Measurements from ENCODE around the gene SMOC1. TPM values are rescaled to one million over a fixed set of nuclear protein-coding genes. Genes with fewer than 3 reads are reported as not detected.

Gene SMOC1
- total RNA-seq, 2 donors from 2014 or later = not detected

GRCh38 chr14:69945347-69945746, 66.1 kb downstream of the SMOC1 start:
- peaks cover 4 to 27% of the 10 kb centered on the region in 2 donors for H3K9me3 Mint-ChIP-seq
- H3K27ac Mint-ChIP-seq = no peak overlapping the region

GRCh38 chr14:69945912-69946311, 66.7 kb downstream of the SMOC1 start:
- Mint-ChIP-seq H3K27ac (no peak overlapping the region), H3K36me3 (peaks cover 8 to 9% of the 10 kb centered on the region in 2 donors), H3K9me3 (peaks cover 4 to 27% of the 10 kb centered on the region in 2 donors)
- ATAC-seq (no peak), DNase-seq (ENCODE audit: low spot score in 2 of 2) (no peak)

More at GRCh38 chr14:69945347-69945746, 66.1 kb downstream of the SMOC1 start:
- ATAC-seq = no peak
- no peak for DNase-seq (ENCODE audit: low spot score in 2 of 2)
- H3K36me3 Mint-ChIP-seq = peaks cover 8 to 9% of the 10 kb centered on the region in 2 donors

- DNase-seq (ENCODE audit: low spot score in 2 of 2) = no peak
- H3K9me3 Mint-ChIP-seq = peaks cover 4 to 27% of the 10 kb centered on the region in 2 donors
- no peak for ATAC-seq
- H3K36me3 Mint-ChIP-seq = peaks cover 8 to 9% of the 10 kb centered on the region in 2 donors
- H3K27ac Mint-ChIP-seq = no peak overlapping the region
Observed at GRCh38 chr14:69948351-69948750, 69.1 kb downstream of the SMOC1 start.

- DNase-seq (ENCODE audit: low spot score in 2 of 2) = no peak
- Mint-ChIP-seq H3K9me3 (peaks cover 4 to 17% of the 10 kb centered on the region in 2 donors), H3K36me3 (no peaks in the 10 kb centered on the region), H3K27ac (no peak overlapping the region)
- no peak for ATAC-seq
Observed at GRCh38 chr14:69951263-69951662, 72.0 kb downstream of the SMOC1 start.

- Mint-ChIP-seq H3K36me3 (no peaks in the 10 kb centered on the region), H3K9me3 (peaks cover 3 to 16% of the 10 kb centered on the region in 2 donors), H3K27ac (no peak overlapping the region)
- DNase-seq (ENCODE audit: low spot score in 2 of 2) = no peak
- ATAC-seq = no peak
Observed at GRCh38 chr14:69951935-69952334, 72.7 kb downstream of the SMOC1 start.

GRCh38 chr14:69953266-69953915, 74.2 kb downstream of the SMOC1 start:
- Mint-ChIP-seq H3K36me3 (no peaks in the 10 kb centered on the region), H3K27ac (no peak overlapping the region), H3K9me3 (peaks cover 0 to 4% of the 10 kb centered on the region in 2 donors)
- DNase-seq (ENCODE audit: low spot score in 2 of 2) (no peak), ATAC-seq (no peak)

- Mint-ChIP-seq H3K27ac (no peak overlapping the region), H3K9me3 (no peaks in the 10 kb centered on the region), H3K36me3 (no peaks in the 10 kb centered on the region)
- ATAC-seq (no peak), DNase-seq (ENCODE audit: low spot score in 2 of 2) (no peak)
Observed at GRCh38 chr14:69955855-69956845, 76.9 kb downstream of the SMOC1 start.

- H3K9me3 Mint-ChIP-seq = no peaks in the 10 kb centered on the region
- no peak for DNase-seq (ENCODE audit: low spot score in 2 of 2)
- no peak overlapping the region for H3K27ac Mint-ChIP-seq
- no peak for ATAC-seq
- no peaks in the 10 kb centered on the region for H3K36me3 Mint-ChIP-seq
Observed at GRCh38 chr14:69956970-69957369, 77.8 kb downstream of the SMOC1 start.

GRCh38 chr14:69957986-69958385, 78.8 kb downstream of the SMOC1 start:
- Mint-ChIP-seq H3K9me3 (no peaks in the 10 kb centered on the region), H3K27ac (no peak overlapping the region), H3K36me3 (no peaks in the 10 kb centered on the region)
- DNase-seq (ENCODE audit: low spot score in 2 of 2) = no peak
- ATAC-seq = no peak

GRCh38 chr14:69959136-69959535, 79.9 kb downstream of the SMOC1 start:
- no peak for DNase-seq (ENCODE audit: low spot score in 2 of 2)
- Mint-ChIP-seq H3K27ac (no peak overlapping the region), H3K9me3 (no peaks in the 10 kb centered on the region), H3K36me3 (no peaks in the 10 kb centered on the region)
- no peak for ATAC-seq

- Mint-ChIP-seq H3K27ac (no peak overlapping the region), H3K9me3 (no peaks in the 10 kb centered on the region), H3K36me3 (no peaks in the 10 kb centered on the region)
- no peak for ATAC-seq
- DNase-seq (ENCODE audit: low spot score in 2 of 2) = no peak
Observed at GRCh38 chr14:69960296-69960695, 81.1 kb downstream of the SMOC1 start.

GRCh38 chr14:69963966-69964365, 84.8 kb downstream of the SMOC1 start:
- no peak for DNase-seq (ENCODE audit: low spot score in 2 of 2)
- ATAC-seq = no peak
- Mint-ChIP-seq H3K9me3 (no peaks in the 10 kb centered on the region), H3K36me3 (no peaks in the 10 kb centered on the region), H3K27ac (no peak overlapping the region)

- H3K27ac Mint-ChIP-seq = no peak overlapping the region
- H3K9me3 Mint-ChIP-seq = no peaks in the 10 kb centered on the region
- H3K36me3 Mint-ChIP-seq = no peaks in the 10 kb centered on the region
- no peak for DNase-seq (ENCODE audit: low spot score in 2 of 2)
- no peak for ATAC-seq
Observed at GRCh38 chr14:69964841-69965240, 85.6 kb downstream of the SMOC1 start.

- Mint-ChIP-seq H3K27ac (no peak overlapping the region), H3K36me3 (no peaks in the 10 kb centered on the region), H3K9me3 (no peaks in the 10 kb centered on the region)
- DNase-seq (ENCODE audit: low spot score in 2 of 2) = no peak
- ATAC-seq = no peak
Observed at GRCh38 chr14:69968132-69968531, 88.9 kb downstream of the SMOC1 start.

GRCh38 chr14:69968681-69969080, 89.5 kb downstream of the SMOC1 start:
- H3K36me3 Mint-ChIP-seq = no peaks in the 10 kb centered on the region
- ATAC-seq (no peak), DNase-seq (ENCODE audit: low spot score in 2 of 2) (no peak)
- H3K9me3 Mint-ChIP-seq = no peaks in the 10 kb centered on the region
- no peak overlapping the region for H3K27ac Mint-ChIP-seq

- H3K9me3 Mint-ChIP-seq = no peaks in the 10 kb centered on the region
- H3K36me3 Mint-ChIP-seq = no peaks in the 10 kb centered on the region
- DNase-seq (ENCODE audit: low spot score in 2 of 2) = no peak
- ATAC-seq = no peak
- no peak overlapping the region for H3K27ac Mint-ChIP-seq
Observed at GRCh38 chr14:69972755-69973154, 93.5 kb downstream of the SMOC1 start.

GRCh38 chr14:69973846-69974245, 94.6 kb downstream of the SMOC1 start:
- H3K27ac Mint-ChIP-seq = no peak overlapping the region
- DNase-seq (ENCODE audit: low spot score in 2 of 2) (no peak), ATAC-seq (no peak)
- H3K36me3 Mint-ChIP-seq = no peaks in the 10 kb centered on the region
- H3K9me3 Mint-ChIP-seq = no peaks in the 10 kb centered on the region
